K562 (cell line): ENCODE measurements around the gene AQP6. TPM values are rescaled to one million over a fixed set of nuclear protein-coding genes. Genes with fewer than 3 reads are reported as not detected.

Source experiments
- ATAC-seq: fragments of 200-7000 bp; cut with Tn5 transposase; 3 replicates; pipeline ENCODE4 v1.9.1; 2020; ENCODE audit warnings: moderate library complexity
- BruUV-seq: library from RNA; stranded (reverse); fragments of 400-500 nt; replicated peaks from 2 replicates; lab custom pipeline; 2021; lab: Mats Ljungman, UMichigan
- CTCF ChIA-PET: fragments of 300-600 bp; formaldehyde crosslinking; extraction: SDS; loops from one replicate; lab custom pipeline; 2021; ENCODE audit warnings: low intra/inter-chr PET ratio; lab: Yijun Ruan, JAX
- POLR2A ChIA-PET: fragments of 300-600, 350-650 bp; sonication (Branson Sonifier 250); formaldehyde crosslinking; extraction: SDS; loops from one replicate; lab custom pipeline; 2021; ENCODE audit warnings: antibody characterized with exemption, inconsistent platforms; lab: Yijun Ruan, JAX
- DNase-seq, 4 experiments: peaks; one replicate each; pipeline versions ENCODE4 v3.0.0 to v3.0.0-alpha.2; 2011 to 2018; ENCODE audit warnings: low spot score in 3 of 4, mixed read lengths in 3 of 4; ENCODE audit errors: extremely low read depth in 1 of 4
- FAIRE-seq: peaks from 2 replicates; lab custom pipeline; 2011; peaks lifted over from hg19 to GRCh38; lab: Jason Lieb, UNC
- H2AFZ ChIP-seq: 2 replicates; pipeline ENCODE4 v1.6.0; 2011; ENCODE audit warnings: low read depth, low read length, control low read depth, inconsistent platforms
- H3K27ac ChIP-seq: fragments of 200-600 bp; 3 replicates; pipeline ENCODE4 v1.8.0; 2011; ENCODE audit warnings: low read depth, mild to moderate bottlenecking, control low read depth, inconsistent platforms, low read length, moderate library complexity, mixed read lengths; ENCODE audit errors: extremely low read depth
- H3K27me3 ChIP-seq, 2 experiments: fragments of 300-600 bp in 1 of 2; 2 replicates in 1 of 2; 3 replicates in 1 of 2; pipeline versions ENCODE4 v1.6.0 to v1.8.0; 2011; ENCODE audit warnings: inconsistent platforms in 2 of 2, low read length in 2 of 2, mild to moderate bottlenecking in 1 of 2, mixed read lengths in 1 of 2, moderate library complexity in 1 of 2; ENCODE audit not compliant: control insufficient read depth in 2 of 2, insufficient read depth in 2 of 2
- H3K36me3 ChIP-seq: fragments of 300-600 bp; 3 replicates; pipeline ENCODE4 v1.8.0; 2011; ENCODE audit warnings: mild to moderate bottlenecking, low read length, inconsistent platforms; ENCODE audit not compliant: control insufficient read depth, insufficient read depth
- H3K4me1 ChIP-seq, 2 experiments: fragments of 200-600 bp in 1 of 2; replicated peaks in 1 of 2; 2 replicates in 1 of 2; 3 replicates in 1 of 2; pipeline versions ENCODE4 v1.5.1 to v1.8.0; 2011; ENCODE audit warnings: inconsistent platforms in 2 of 2, low read length in 2 of 2, mild to moderate bottlenecking in 1 of 2, mixed read lengths in 1 of 2, moderate library complexity in 1 of 2; ENCODE audit not compliant: control insufficient read depth in 2 of 2, insufficient read depth in 2 of 2
- H3K4me2 ChIP-seq: 2 replicates; pipeline ENCODE4 v1.6.1; 2011; ENCODE audit warnings: low read length, control low read depth, inconsistent platforms, mixed read lengths; ENCODE audit not compliant: insufficient read depth
- H3K4me3 ChIP-seq: fragments of 200-600 bp; sonication (generic), shearing (Covaris generic); 2 replicates; pipeline ENCODE4 v1.5.1; 2016; ENCODE audit warnings: control low read depth, inconsistent platforms
- H3K79me2 ChIP-seq: fragments of 200-600 bp; 3 replicates; pipeline ENCODE4 v1.8.0; 2011; ENCODE audit warnings: low read length, inconsistent platforms; ENCODE audit not compliant: control insufficient read depth, insufficient read depth
- H3K9ac ChIP-seq, 2 experiments: 2 replicates each; pipeline versions ENCODE4 v1.6.0 to v1.6.1; 2011; ENCODE audit warnings: low read depth in 2 of 2, low read length in 2 of 2, control low read depth in 1 of 2, inconsistent platforms in 1 of 2, mild to moderate bottlenecking in 1 of 2, mixed read lengths in 1 of 2; ENCODE audit not compliant: insufficient read depth in 1 of 2
- H3K9me1 ChIP-seq: one replicate; pipeline ENCODE4 v1.6.0; 2011; ENCODE audit warnings: inconsistent platforms, mild to moderate bottlenecking, low read length, moderate library complexity; ENCODE audit not compliant: control insufficient read depth, insufficient read depth
- H3K9me3 ChIP-seq: replicated peaks from 2 replicates; pipeline ENCODE4 v1.5.1; 2011; ENCODE audit warnings: low read depth, low read length, inconsistent platforms; ENCODE audit not compliant: control insufficient read depth, insufficient read depth
- H4K20me1 ChIP-seq: replicated peaks from 2 replicates; pipeline ENCODE4 v1.6.1; 2011; ENCODE audit warnings: low read length, inconsistent platforms, mixed read lengths; ENCODE audit not compliant: control insufficient read depth, insufficient read depth
- ARID3A ChIP-seq: IDR thresholded peaks from 2 replicates; pipeline ENCODE4 v1.6.1; 2012; ENCODE audit warnings: low read depth, low read length, improper control_type of control experiment, borderline replicate concordance
- BCOR ChIP-seq: fragments of 450-650 bp; IDR thresholded peaks from 2 replicates; pipeline ENCODE4 v1.6.1; 2016
- FOXK1 ChIP-seq: sonication (generic); formaldehyde crosslinking; IDR thresholded peaks from 2 replicates; pipeline ENCODE4 v1.8.0; 2022; ENCODE audit warnings: missing genetic modification reagents, mild to moderate bottlenecking, borderline replicate concordance
- KDM1A ChIP-seq, 2 experiments: fragments of 450-650 bp; IDR thresholded peaks; 2 replicates each; pipeline ENCODE4 v1.6.1; 2016; ENCODE audit warnings: mild to moderate bottlenecking in 2 of 2
- KLF1 ChIP-seq: fragments of 450-650 bp; IDR thresholded peaks from 2 replicates; pipeline ENCODE4 v1.6.1; 2016; ENCODE audit warnings: missing genetic modification characterization, missing compliant biosample characterization
- RBM17 ChIP-seq: fragments of 200-400 bp; formaldehyde crosslinking; IDR thresholded peaks from 2 replicates; pipeline ENCODE4 v1.6.1; 2017; ENCODE audit warnings: low read depth, mild to moderate bottlenecking, low read length, borderline replicate concordance
- RBM25 ChIP-seq: fragments of 200-400 bp; formaldehyde crosslinking; IDR thresholded peaks from 2 replicates; pipeline ENCODE4 v1.6.1; 2018; ENCODE audit warnings: low read length, low read depth, moderate library complexity; ENCODE audit not compliant: severe bottlenecking
- RCOR1 ChIP-seq, 2 experiments: IDR thresholded peaks; 2 replicates each; pipeline ENCODE4 v1.6.1; 2012; ENCODE audit warnings: low read depth in 2 of 2, low read length in 2 of 2, borderline replicate concordance in 1 of 2, improper control_type of control experiment in 1 of 2
- SP2 ChIP-seq: IDR thresholded peaks from 2 replicates; pipeline ENCODE4 v1.6.1; 2011; ENCODE audit warnings: mild to moderate bottlenecking, low read depth, low read length, moderate library complexity; ENCODE audit not compliant: poor library complexity, severe bottlenecking; ENCODE audit errors: extremely low read depth
- ZBTB43 ChIP-seq: sonication (generic); formaldehyde crosslinking; IDR thresholded peaks from 2 replicates; pipeline ENCODE4 v1.8.0; 2023; ENCODE audit warnings: mild to moderate bottlenecking, missing genetic modification reagents
- ZNF274 ChIP-seq: IDR thresholded peaks from 2 replicates; pipeline ENCODE4 v1.6.1; 2011; ENCODE audit warnings: low read depth, mild to moderate bottlenecking, low read length, moderate library complexity, borderline replicate concordance
- ZNF644 ChIP-seq: fragments of 200-800 bp; sonication (Bioruptor generic); IDR thresholded peaks from 2 replicates; pipeline ENCODE4 v1.6.1; 2016; ENCODE audit warnings: low read depth, missing genetic modification characterization, missing compliant biosample characterization
- WGBS: fragments of 100-300 bp; shearing (Covaris generic); methylation state at CpG from one replicate; pipeline ENCODE4 v1.1.6; 2016; ENCODE audit warnings: low coverage, mixed read lengths; ENCODE audit not compliant: insufficient coverage; ENCODE audit errors: missing lambda C conversion rate; 5-methylcytosine and 5-hydroxymethylcytosine counted together
- in situ Hi-C: fragments of 300-500 bp; cut with MboI; formaldehyde crosslinking; loops from 4 replicates; pipeline ENCODE4 v1.15.0; 2018; ENCODE audit warnings: inconsistent platforms, mixed read lengths
- intact Hi-C: fragments of 100-400 bp; cut with micrococcal nuclease; formaldehyde crosslinking; loops from 2 replicates; pipeline ENCODE4 v1.14.2; 2022
- polyA plus RNA-seq, 8 experiments: library from polyadenylated mRNA; depleted of rRNA in 4 of 8; stranded (reverse) in 5 of 8; unstranded in 3 of 8; fragments of >200 nt; fragmentation: Nextera tagmentation in 2 of 8; fragmentation: Illumina TruSeq in 1 of 8; extraction: Ambion mirVana in 2 of 8; extraction: Trizol in 1 of 8; gene quantifications; 2 replicates each; pipeline versions ENCODE4 v1.2.1 to v1.2.3, GENCODE V29; 2011 to 2014; ENCODE audit warnings: inconsistent platforms in 1 of 8, missing spikeins in 1 of 8
- total RNA-seq, 7 experiments: library from RNA; depleted of rRNA in 6 of 7; stranded (reverse); fragments of >200 nt in 6 of 7; fragmentation: Illumina TruSeq in 2 of 7; extraction: Trizol in 2 of 7; gene quantifications; 2 replicates each; pipeline versions ENCODE4 v1.2.1 to v1.2.3, GENCODE V29; 2011 to 2021; ENCODE audit warnings: low replicate concordance in 1 of 7

AQP6 gene
- total and polyA plus RNA-seq, 9 of the 15 experiments (the other 6 are each of a cell fraction or from before 2014, with no cell fraction given), result 0.05 to 0.12 TPM; not detected in 7

GRCh38 chr12:49948866-49949845 is 23.6 kb upstream of the AQP6 start:
- Histone ChIP-seq H3K9me1 (no peaks in the 10 kb centered on the region), H3K4me1 (peaks cover 14 to 23% of the 10 kb centered on the region in 2 experiments; a peak in 4 of 5 replicates), H3K4me2 (no peak overlapping the region), H3K36me3 (no peaks in the 10 kb centered on the region), H3K9ac (no peak overlapping the region), H2AFZ (no peak overlapping the region), H3K9me3 (no peaks in the 10 kb centered on the region)
- no TSS peak for BruUV-seq
- ChIA-PET POLR2A (interaction anchor here (0.8 to 1.8 kb wide), 3 partner anchors 9 to 15 kb away, joined by 3 to 4 read pairs (median 3); no protein-coding TSS in a partner anchor), CTCF (no interaction called here)
- ATAC-seq (peak; percentile 10; the same call in 2 of the 3 replicates), FAIRE-seq (no peak)
- TF ChIP-seq RBM17 (no peak), ARID3A (no peak), ZNF274 (no peak), ZBTB43 (CRISPR knock-in tag) (no peak), KLF1 (tag) (no peak), SP2 (no peak), ZNF644 (tag) (no peak), KDM1A (IDR thresholded peaks at IDR 0.05) (0 out of 4 replicates have a peak, but pooled peaks of 1 of the 2 experiments have one; percentile 24), BCOR (peak; percentile 29; the same call in 1 of the 2 replicates), FOXK1 (CRISPR knock-in tag) (peak; percentile 47; the same call in 1 of the 2 replicates), RCOR1 (IDR thresholded peaks at IDR 0.05; ENCODE audit: borderline replicate concordance in 1 of 2, low read depth in 2 of 2, low read length in 2 of 2) (0 out of 4 replicates have a peak, but pooled peaks of 1 of the 2 experiments have one; percentile 14), RBM25 (peak; percentile 57)
- TF ChIP-seq, all 486 proteins: peak for 5
- no peak overlapping the region for H3K4me3 ChIP-seq
- H3K27ac ChIP-seq, result no peak overlapping the region
- no peaks in the 10 kb centered on the region for H3K79me2 ChIP-seq
- 0 out of 5 replicates have a peak, but pooled peaks cover 0 to 13% of the 10 kb centered on the region in 2 experiments for H3K27me3 ChIP-seq
- in situ Hi-C loops, result no loop called here
- WGBS, result 31% methylated on average over 11 of the region's 13 CpGs
- intact Hi-C loops, result loop anchor here (5.0 kb wide), 2 partner anchors 82 to 172 kb away; no protein-coding TSS in a partner anchor
- H4K20me1 ChIP-seq, result no peaks in the 10 kb centered on the region
- DNase-seq, result peak; percentile 23 to 63 (median 52)
